ENCODE results near the gene DIPK1A. TPM values are rescaled to one million over a fixed set of nuclear protein-coding genes. Genes with fewer than 3 reads are reported as not detected.

The DIPK1A gene
- total RNA-seq, 4 donors from 2014 or later: 11.7 to 17.5 (median 15.1) TPM

DNA sequence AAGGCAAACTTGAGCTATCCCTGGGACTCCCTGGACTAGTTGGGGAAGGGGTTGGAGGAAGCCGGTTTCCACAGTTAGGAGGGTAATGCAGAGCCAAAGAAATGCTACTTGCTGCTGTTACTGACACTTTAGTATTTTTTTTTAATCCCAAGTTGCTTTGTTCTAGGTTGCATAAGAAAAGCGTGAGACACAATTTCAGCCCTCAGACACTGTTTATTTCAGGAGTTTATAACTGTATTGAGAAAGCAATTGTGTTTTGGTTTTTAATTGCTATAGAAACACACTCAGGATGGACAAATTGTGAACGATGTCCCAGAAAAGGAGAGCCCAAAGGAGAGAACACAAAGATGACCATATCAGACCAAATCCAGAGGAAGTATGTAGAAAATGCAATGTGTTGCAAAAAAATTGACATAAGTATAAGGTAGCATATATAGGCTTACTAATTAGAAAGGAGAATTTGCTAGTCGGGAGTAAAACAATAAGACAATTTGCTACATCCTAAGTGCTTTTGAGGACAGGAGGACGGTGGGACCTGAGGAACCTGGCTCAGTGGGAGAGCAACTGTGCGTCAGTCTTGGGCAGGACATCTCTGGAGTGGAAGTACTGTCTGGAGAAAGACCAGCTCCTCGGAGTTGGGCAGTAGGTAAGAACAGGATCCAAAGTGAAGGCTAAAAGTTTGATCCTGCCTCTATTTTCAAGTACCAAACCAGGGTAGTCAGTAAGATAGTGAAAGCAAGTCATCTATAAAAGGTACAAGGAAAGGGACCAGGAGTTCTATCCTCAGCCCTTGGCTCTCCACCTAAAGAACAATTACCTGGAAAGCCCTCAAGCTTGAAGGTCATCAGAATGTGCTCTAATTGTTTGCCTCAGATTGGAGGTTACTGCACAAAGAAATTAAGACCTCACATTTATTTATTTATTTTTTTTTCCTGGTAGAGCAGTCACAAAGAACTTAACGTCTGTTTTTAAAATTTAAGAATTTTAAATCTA lies 39.9 kb downstream of the DIPK1A start:
- TF ChIP-seq, protein P1, sequence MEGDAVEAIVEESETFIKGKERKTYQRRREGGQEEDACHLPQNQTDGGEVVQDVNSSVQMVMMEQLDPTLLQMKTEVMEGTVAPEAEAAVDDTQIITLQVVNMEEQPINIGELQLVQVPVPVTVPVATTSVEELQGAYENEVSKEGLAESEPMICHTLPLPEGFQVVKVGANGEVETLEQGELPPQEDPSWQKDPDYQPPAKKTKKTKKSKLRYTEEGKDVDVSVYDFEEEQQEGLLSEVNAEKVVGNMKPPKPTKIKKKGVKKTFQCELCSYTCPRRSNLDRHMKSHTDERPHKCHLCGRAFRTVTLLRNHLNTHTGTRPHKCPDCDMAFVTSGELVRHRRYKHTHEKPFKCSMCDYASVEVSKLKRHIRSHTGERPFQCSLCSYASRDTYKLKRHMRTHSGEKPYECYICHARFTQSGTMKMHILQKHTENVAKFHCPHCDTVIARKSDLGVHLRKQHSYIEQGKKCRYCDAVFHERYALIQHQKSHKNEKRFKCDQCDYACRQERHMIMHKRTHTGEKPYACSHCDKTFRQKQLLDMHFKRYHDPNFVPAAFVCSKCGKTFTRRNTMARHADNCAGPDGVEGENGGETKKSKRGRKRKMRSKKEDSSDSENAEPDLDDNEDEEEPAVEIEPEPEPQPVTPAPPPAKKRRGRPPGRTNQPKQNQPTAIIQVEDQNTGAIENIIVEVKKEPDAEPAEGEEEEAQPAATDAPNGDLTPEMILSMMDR (IDR thresholded peaks at IDR 0.05): no peak
- no peak for TF ChIP-seq POLR2A (IDR thresholded peaks at IDR 0.05)
- Histone ChIP-seq H3K27ac (no peak overlapping the region), H3K9me3 (no peaks in the 10 kb centered on the region), H3K36me3 (no peaks in the 10 kb centered on the region), H3K4me3 (replicated peaks in 1 of 3) (no peak overlapping the region), H3K4me1 (no peaks in the 10 kb centered on the region), H3K27me3 (no peaks in the 10 kb centered on the region)
- intact Hi-C loops (cut with DNase I): no loop called here
- no peak for DNase-seq
- WGBS, 2 donors: 91 to 92% methylated on average over 8 of the region's 8 CpGs

DNA sequence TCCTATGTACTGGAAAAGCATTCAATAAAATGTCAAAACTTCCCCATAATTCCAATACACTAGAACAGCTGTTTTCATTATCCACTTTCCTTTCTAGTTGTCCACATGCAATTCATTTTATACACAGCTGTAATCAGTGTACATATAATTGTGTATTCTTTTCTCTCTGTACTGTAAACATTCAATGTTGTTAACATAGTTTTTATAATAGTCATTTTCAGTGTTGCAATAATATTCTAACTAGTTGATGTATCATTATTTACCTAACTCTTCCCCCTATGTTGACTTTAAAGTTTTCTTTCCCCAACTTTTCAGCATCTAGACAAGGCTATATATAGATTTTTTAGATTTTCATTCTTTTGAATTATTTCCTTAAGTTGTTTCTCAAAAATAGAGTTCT lies 44.4 kb downstream of the DIPK1A start:
- TF ChIP-seq, protein P1 (IDR thresholded peaks at IDR 0.05): no peak
- TF ChIP-seq POLR2A (IDR thresholded peaks at IDR 0.05): no peak

DNA sequence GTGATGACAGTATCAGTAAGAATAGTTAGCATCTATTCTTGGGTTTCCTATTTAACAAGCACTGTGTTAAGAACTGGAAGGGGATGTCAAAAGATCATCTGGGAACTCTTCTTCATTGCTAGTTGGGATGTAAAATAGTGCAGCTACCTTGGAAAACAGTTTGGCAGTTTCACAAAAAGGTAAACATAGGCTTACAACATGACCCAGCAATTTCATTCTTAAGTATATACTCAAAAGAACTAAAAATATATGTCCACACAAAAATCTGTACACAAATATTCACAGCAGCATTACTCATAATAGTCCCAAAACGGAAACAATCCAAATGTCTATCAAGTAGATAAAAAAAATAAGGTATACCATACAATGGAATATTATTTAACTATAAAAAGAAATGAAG lies 45.7 kb downstream of the DIPK1A start:
- Histone ChIP-seq H3K27ac (no peak overlapping the region), H3K4me3 (replicated peaks in 1 of 3) (no peak overlapping the region), H3K9me3 (no peaks in the 10 kb centered on the region), H3K4me1 (no peaks in the 10 kb centered on the region), H3K27me3 (no peaks in the 10 kb centered on the region), H3K36me3 (no peaks in the 10 kb centered on the region)
- 96% methylated on average over 1 of the region's 1 CpG for WGBS, 2 donors
- intact Hi-C loops (cut with DNase I): no loop called here
- TF ChIP-seq, protein P1 (IDR thresholded peaks at IDR 0.05): no peak
- no peak for TF ChIP-seq POLR2A (IDR thresholded peaks at IDR 0.05)
- no peak for DNase-seq

More for the DNA sequence above, 44.4 kb downstream of the DIPK1A start:
- no peaks in the 10 kb centered on the region for H3K36me3 ChIP-seq
- intact Hi-C loops (cut with DNase I): no loop called here
- no peaks in the 10 kb centered on the region for H3K9me3 ChIP-seq
- H3K27ac ChIP-seq: no peak overlapping the region
- H3K4me3 ChIP-seq (replicated peaks in 1 of 3): no peak overlapping the region
- no peak for DNase-seq
- H3K27me3 ChIP-seq: no peaks in the 10 kb centered on the region
- no peaks in the 10 kb centered on the region for H3K4me1 ChIP-seq

DNA sequence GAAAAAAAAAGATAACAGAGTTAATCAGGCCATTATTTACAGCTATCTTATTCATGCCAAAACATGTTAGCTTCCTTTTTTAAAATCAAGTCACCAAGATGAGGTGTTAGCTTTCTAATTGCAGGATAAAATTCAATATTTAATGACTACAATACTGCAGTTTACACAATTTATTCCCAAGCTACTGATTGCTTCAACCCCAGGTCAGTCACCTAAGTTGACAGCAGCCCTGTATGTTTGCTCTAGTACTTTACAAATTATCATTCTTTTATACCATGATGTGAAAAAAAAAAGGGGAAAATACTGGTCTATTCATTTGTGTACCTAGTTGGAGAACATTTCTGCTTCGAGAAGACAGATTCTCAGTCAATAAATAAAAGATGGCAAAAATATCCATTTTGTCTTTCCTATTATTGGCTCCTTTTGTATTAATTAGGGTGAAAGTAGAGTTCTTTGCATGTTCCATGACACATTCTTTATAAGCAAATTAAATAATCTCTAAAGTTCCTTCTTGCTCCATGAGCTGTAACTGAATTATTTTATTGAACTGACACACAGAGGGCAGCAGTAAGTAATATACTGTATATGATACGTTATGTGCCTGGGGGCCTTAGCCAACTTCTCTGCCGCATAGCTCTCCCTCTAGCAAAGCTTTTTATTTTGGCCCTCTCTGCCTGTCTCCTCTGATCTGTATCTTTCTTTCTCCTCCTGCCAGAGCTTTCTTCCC lies 48.0 kb downstream of the DIPK1A start:
- intact Hi-C loops (cut with DNase I): no loop called here
- no peaks in the 10 kb centered on the region for H3K9me3 ChIP-seq
- 91 to 94% methylated on average over 3 of the region's 3 CpGs for WGBS, 2 donors
- no peaks in the 10 kb centered on the region for H3K36me3 ChIP-seq
- no peak for DNase-seq
- H3K27me3 ChIP-seq: no peaks in the 10 kb centered on the region
- no peak overlapping the region for H3K27ac ChIP-seq
- H3K4me3 ChIP-seq (replicated peaks in 1 of 3): no peak overlapping the region
- TF ChIP-seq, protein P1 (IDR thresholded peaks at IDR 0.05): no peak
- TF ChIP-seq POLR2A (IDR thresholded peaks at IDR 0.05): no peak
- H3K4me1 ChIP-seq: no peaks in the 10 kb centered on the region

DNA sequence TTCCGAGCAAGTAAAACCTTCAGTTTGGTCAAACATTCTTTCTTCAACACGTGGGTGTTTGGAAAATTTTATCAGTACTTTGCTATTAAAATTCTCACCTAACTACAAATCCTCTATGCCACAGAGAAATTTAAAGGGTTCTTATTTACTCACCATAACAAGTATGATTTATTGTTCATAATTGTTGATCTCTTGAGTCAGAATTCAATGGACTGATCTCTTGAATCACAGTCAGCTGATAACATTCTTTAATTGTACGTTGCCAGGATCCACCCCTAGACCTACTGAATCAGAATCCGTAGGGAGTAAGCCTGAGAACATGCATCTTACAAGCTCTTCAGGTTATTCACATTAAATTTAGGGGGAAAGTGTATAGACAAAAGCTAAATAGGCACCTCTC lies 51.2 kb downstream of the DIPK1A start:
- Histone ChIP-seq H3K27ac (no peak overlapping the region), H3K9me3 (no peaks in the 10 kb centered on the region), H3K36me3 (no peaks in the 10 kb centered on the region), H3K4me1 (no peaks in the 10 kb centered on the region), H3K4me3 (replicated peaks in 1 of 3) (no peak overlapping the region), H3K27me3 (no peaks in the 10 kb centered on the region)
- DNase-seq: no peak
- intact Hi-C loops (cut with DNase I): no loop called here
- TF ChIP-seq, protein P1 (IDR thresholded peaks at IDR 0.05): no peak
- TF ChIP-seq POLR2A (IDR thresholded peaks at IDR 0.05): no peak
- 89 to 90% methylated on average over 4 of the region's 4 CpGs for WGBS, 2 donors

All from thyroid gland (tissue), 4 donors.